Prostate gland (tissue), 2 donors: ENCODE results near the gene RIPOR1. TPM values are rescaled to one million over a fixed set of nuclear protein-coding genes. Genes with fewer than 3 reads are reported as not detected.

Experiments
- DNase-seq: peaks from one replicate; pipeline ENCODE4 v3.0.0-alpha.2; 2019; ENCODE audit warnings: low spot score
- H3K27ac ChIP-seq, 2 donors: fragments of 200-600 bp; sonication (generic); 2 replicates each; pipeline ENCODE4 v1.5.1; 2017 to 2019
- H3K27me3 ChIP-seq: fragments of 200-600 bp; sonication (generic); replicated peaks from 2 replicates; pipeline ENCODE4 v1.5.1; 2019; ENCODE audit not compliant: insufficient read depth
- H3K36me3 ChIP-seq, 2 donors: fragments of 200-600 bp; sonication (generic); 1 replicate in 1 of 2; 2 replicates in 1 of 2; pipeline versions ENCODE4 v1.5.1 to v1.8.1; 2017 to 2019
- H3K4me1 ChIP-seq: fragments of 200-600 bp; sonication (generic); replicated peaks from 2 replicates; pipeline ENCODE4 v1.5.1; 2019
- H3K4me3 ChIP-seq, 2 donors: fragments of 200-600 bp; sonication (generic); 2 replicates each; pipeline ENCODE4 v1.5.1; 2017 to 2019
- H3K9me3 ChIP-seq: fragments of 200-600 bp; sonication (generic); 2 replicates; pipeline ENCODE4 v1.5.1; 2017
- CTCF ChIP-seq, 4 experiments: fragments of 200-600 bp in 2 of 4; fragments of 450-650 bp in 2 of 4; sonication (generic) in 2 of 4; IDR thresholded peaks; 1 replicate in 3 of 4; 2 replicates in 1 of 4; pipeline ENCODE4 v1.5.1; 2016 to 2019; ENCODE audit warnings: antibody characterized with exemption in 4 of 4, mild to moderate bottlenecking in 2 of 4, moderate library complexity in 2 of 4
- POLR2A ChIP-seq: fragments of 450-650 bp; IDR thresholded peaks from one replicate; pipeline ENCODE4 v1.6.1; 2016; ENCODE audit warnings: antibody characterized with exemption, mild to moderate bottlenecking
- POLR2AphosphoS5 ChIP-seq: sonication (generic); formaldehyde crosslinking; IDR thresholded peaks from one replicate; pipeline ENCODE4 v1.6.1; 2017; ENCODE audit warnings: antibody characterized with exemption
- WGBS: methylation state at CpG from one replicate; pipeline ENCODE4 v1.1.5; 2018; 5-methylcytosine and 5-hydroxymethylcytosine counted together
- intact Hi-C: fragments of 100-400 bp; cut with DNase I; formaldehyde crosslinking; loops from one replicate; pipeline ENCODE4 v1.14.2; 2022
- total RNA-seq, 2 donors: library from RNA; depleted of rRNA; stranded (reverse); fragments of >200 nt; gene quantifications; one replicate each; pipeline ENCODE4 v1.1.0, GENCODE V29; 2016

Gene RIPOR1
- total RNA-seq, 2 donors from 2014 or later, result 32.5 to 121 TPM

- Histone ChIP-seq H3K4me1 (no peaks in the 10 kb centered on the region), H3K4me3 (no peak overlapping the region), H3K27ac (no peak overlapping the region), H3K36me3 (no peaks in the 10 kb centered on the region), H3K27me3 (no peaks in the 10 kb centered on the region), H3K9me3 (no peaks in the 10 kb centered on the region)
- intact Hi-C loops, result no loop called here
- no peak for DNase-seq
- TF ChIP-seq POLR2AphosphoS5, result no peak
- TF ChIP-seq POLR2A, result no peak
- TF ChIP-seq CTCF (IDR thresholded peaks at IDR 0.05), result no peak
- 63% methylated on average over 4 of the region's 4 CpGs for WGBS
These were observed 23.8 kb downstream of the RIPOR1 start for GRCh38 chr16:67552476-67552875.

GRCh38 chr16:67555795-67556212 lies 27.2 kb downstream of the RIPOR1 start:
- TF ChIP-seq POLR2A (no peak), CTCF (IDR thresholded peaks at IDR 0.05) (no peak), POLR2AphosphoS5 (no peak)
- 27% methylated on average over 3 of the region's 3 CpGs for WGBS
- Histone ChIP-seq H3K4me1 (no peaks in the 10 kb centered on the region), H3K36me3 (no peaks in the 10 kb centered on the region), H3K9me3 (no peaks in the 10 kb centered on the region), H3K27me3 (no peaks in the 10 kb centered on the region), H3K4me3 (no peak overlapping the region), H3K27ac (no peak overlapping the region)
- intact Hi-C loops, result no loop called here
- DNase-seq, result no peak

- no peak for TF ChIP-seq POLR2AphosphoS5
- TF ChIP-seq CTCF (IDR thresholded peaks at IDR 0.05), result no peak
- no peak for TF ChIP-seq POLR2A
- DNase-seq, result no peak
- Histone ChIP-seq H3K4me3 (no peak overlapping the region), H3K9me3 (no peaks in the 10 kb centered on the region), H3K4me1 (peaks cover 5% of the 10 kb centered on the region), H3K27ac (no peak overlapping the region), H3K27me3 (no peaks in the 10 kb centered on the region), H3K36me3 (no peaks in the 10 kb centered on the region)
- 87% methylated on average over 1 of the region's 1 CpG for WGBS
- intact Hi-C loops, result no loop called here
These were observed 30.2 kb downstream of the RIPOR1 start for GRCh38 chr16:67558859-67559258.

- intact Hi-C loops, result loop anchor here (5.0 kb wide), 1 partner anchor 39 kb away; no protein-coding TSS in a partner anchor
- no peak for TF ChIP-seq POLR2AphosphoS5
- no peak for TF ChIP-seq CTCF (IDR thresholded peaks at IDR 0.05)
- DNase-seq, result no peak
- 90% methylated on average over 8 of the region's 8 CpGs for WGBS
- Histone ChIP-seq H3K27ac (peak overlapping the region in 1 of 2 donors; percentile 99), H3K9me3 (no peaks in the 10 kb centered on the region), H3K4me1 (peaks cover 14% of the 10 kb centered on the region), H3K27me3 (no peaks in the 10 kb centered on the region), H3K36me3 (no peaks in the 10 kb centered on the region), H3K4me3 (no peak overlapping the region)
These were observed 32.3 kb downstream of the RIPOR1 start for GRCh38 chr16:67560827-67561342.

GRCh38 chr16:67561501-67561823 lies 32.8 kb downstream of the RIPOR1 start:
- TF ChIP-seq POLR2AphosphoS5 (no peak), POLR2A (no peak), CTCF (IDR thresholded peaks at IDR 0.05) (no peak)
- H3K27ac ChIP-seq, result peak overlapping the region; percentile 94 to 99
- H3K27me3 ChIP-seq, result no peaks in the 10 kb centered on the region
- H3K9me3 ChIP-seq, result no peaks in the 10 kb centered on the region
- peaks cover 14% of the 10 kb centered on the region for H3K4me1 ChIP-seq
- H3K4me3 ChIP-seq, result peak overlapping the region; percentile 86 to 97
- intact Hi-C loops, result loop anchor here (5.0 kb wide), 1 partner anchor 39 kb away; no protein-coding TSS in a partner anchor
- DNase-seq, result no peak
- H3K36me3 ChIP-seq, result no peaks in the 10 kb centered on the region
- WGBS, result 7% methylated on average over 8 of the region's 8 CpGs
